Gastroesophageal sphincter (tissue), 3 donors: ENCODE data around the gene NAPEPLD.
"Not testable (repeated sequence)": the region's sequence is repeated elsewhere in the genome, so short reads cannot be mapped to it uniquely, and the experiment has no call there.

Source experiments
- CTCF ChIP-seq, 4 experiments: fragments of 200-600 bp in 2 of 4; fragments of 450-650 bp in 2 of 4; sonication (generic) in 1 of 4; IDR thresholded peaks; one replicate each; pipeline ENCODE4 v1.5.1; 2017 to 2019; ENCODE audit warnings: antibody characterized with exemption in 4 of 4, mild to moderate bottlenecking in 2 of 4, moderate library complexity in 2 of 4
- EP300 ChIP-seq: sonication (generic); formaldehyde crosslinking; IDR thresholded peaks from one replicate; pipeline ENCODE4 v1.6.1; 2017; ENCODE audit warnings: antibody characterized with exemption, mild to moderate bottlenecking
- POLR2A ChIP-seq, 2 donors: fragments of 450-650 bp; IDR thresholded peaks; one replicate each; pipeline ENCODE4 v1.6.1; 2017; ENCODE audit warnings: antibody characterized with exemption in 2 of 2, mild to moderate bottlenecking in 2 of 2, moderate library complexity in 1 of 2
- POLR2AphosphoS5 ChIP-seq: sonication (generic); formaldehyde crosslinking; IDR thresholded peaks from one replicate; pipeline ENCODE4 v1.6.1; 2017; ENCODE audit warnings: antibody characterized with exemption

- TF ChIP-seq CTCF (IDR thresholded peaks at IDR 0.05); POLR2A (IDR thresholded peaks at IDR 0.05); POLR2AphosphoS5; EP300: not testable (repeated sequence)
Measured at GRCh38 chr7:103166921-103167544, 18.1 kb upstream of the NAPEPLD start.
